MM.1S (cell line): ENCODE results near the gene TNRC18.

Experiments used
- DNase-seq: peaks from one replicate; pipeline ENCODE4 v3.0.0-alpha.2; 2015
- H2AFZ ChIP-seq: fragments of 300-600 bp; sonication (generic); 2 replicates; pipeline ENCODE4 v1.6.0; 2016; ENCODE audit warnings: antibody characterized with exemption, low read length
- H3F3A ChIP-seq: fragments of 300-600 bp; sonication (generic); 2 replicates; pipeline ENCODE4 v1.6.1; 2016; ENCODE audit warnings: mild to moderate bottlenecking, antibody characterized with exemption, low read length, moderate library complexity, mixed read lengths; ENCODE audit not compliant: insufficient read depth
- H3K27ac ChIP-seq: fragments of 300-600 bp; sonication (generic); 2 replicates; pipeline ENCODE4 v1.5.1; 2016; ENCODE audit warnings: mild to moderate bottlenecking, low read length
- H3K27me3 ChIP-seq: fragments of 300-600 bp; sonication (generic); replicated peaks from 2 replicates; pipeline ENCODE4 v1.6.0; 2016; ENCODE audit warnings: low read length; ENCODE audit not compliant: insufficient read depth
- H3K36me3 ChIP-seq: fragments of 300-600 bp; sonication (generic); replicated peaks from 2 replicates; pipeline ENCODE4 v1.6.1; 2016; ENCODE audit warnings: mild to moderate bottlenecking, low read length, mixed read lengths; ENCODE audit not compliant: insufficient read depth
- H3K4me1 ChIP-seq: fragments of 300-600 bp; sonication (generic); 2 replicates; pipeline ENCODE4 v1.6.1; 2016; ENCODE audit warnings: low read length, mixed read lengths
- H3K4me2 ChIP-seq: fragments of 300-600 bp; sonication (generic); 2 replicates; pipeline ENCODE4 v1.6.0; 2016; ENCODE audit warnings: low read depth, low read length
- H3K4me3 ChIP-seq: fragments of 300-600 bp; sonication (generic); 2 replicates; pipeline ENCODE4 v1.5.1; 2016; ENCODE audit warnings: low read length, mixed read lengths
- H3K79me2 ChIP-seq: fragments of 300-600 bp; sonication (generic); 2 replicates; pipeline ENCODE4 v1.6.1; 2016; ENCODE audit warnings: mixed run types, low read length, mixed read lengths
- H3K9ac ChIP-seq: fragments of 300-600 bp; sonication (generic); 2 replicates; pipeline ENCODE4 v1.6.1; 2016; ENCODE audit warnings: low read length, mixed read lengths
- H3K9me2 ChIP-seq: fragments of 300-600 bp; sonication (generic); replicated peaks from 2 replicates; pipeline ENCODE4 v1.6.1; 2016; ENCODE audit warnings: mild to moderate bottlenecking, low read length, mixed read lengths; ENCODE audit not compliant: insufficient read depth
- H3K9me3 ChIP-seq: fragments of 300-600 bp; sonication (generic); replicated peaks from 2 replicates; pipeline ENCODE4 v1.6.1; 2016; ENCODE audit warnings: mild to moderate bottlenecking, low read length, mixed read lengths; ENCODE audit not compliant: insufficient read depth
- H4K20me1 ChIP-seq: fragments of 300-600 bp; sonication (generic); 2 replicates; pipeline ENCODE4 v1.6.1; 2016; ENCODE audit warnings: mild to moderate bottlenecking, low read length, moderate library complexity, mixed read lengths; ENCODE audit not compliant: insufficient read depth
- CTCF ChIP-seq: fragments of 300-600 bp; sonication (generic); IDR thresholded peaks from 2 replicates; pipeline ENCODE4 v1.5.1; 2016; ENCODE audit warnings: antibody characterized with exemption, low read length, mixed read lengths
- EZH2 ChIP-seq: fragments of 300-600 bp; sonication (generic); optimal IDR thresholded peaks from 2 replicates; pipeline ENCODE3; 2017; ENCODE audit warnings: low read depth, mild to moderate bottlenecking, antibody characterized with exemption, low read length, mixed read lengths
- EZH2phosphoT487 ChIP-seq: fragments of 300-600 bp; sonication (generic); IDR thresholded peaks from 2 replicates; pipeline ENCODE4 v1.6.1; 2018; ENCODE audit warnings: antibody characterized with exemption, low read length

The TNRC18 gene

GRCh38 chr7:5397736-5398135, 25.9 kb downstream of the TNRC18 start:
- Histone ChIP-seq H3K27ac (peak overlapping the region; percentile 80; the same call in 1 of the 2 replicates), H3K36me3 (no peaks in the 10 kb centered on the region), H3K4me3 (no peak overlapping the region), H3K79me2 (peaks cover 39% of the 10 kb centered on the region), H3K27me3 (no peaks in the 10 kb centered on the region), H3F3A (peaks cover 17% of the 10 kb centered on the region), H3K9me3 (no peaks in the 10 kb centered on the region), H3K9ac (peak overlapping the region; percentile 96; the same call in 1 of the 2 replicates), H2AFZ (peak overlapping the region; percentile 42), H4K20me1 (no peaks in the 10 kb centered on the region), H3K4me1 (peaks cover 11% of the 10 kb centered on the region), H3K9me2 (no peaks in the 10 kb centered on the region), H3K4me2 (peak overlapping the region; percentile 89; the same call in 1 of the 2 replicates)
- no peak for TF ChIP-seq CTCF
- TF ChIP-seq EZH2phosphoT487 = no peak
- no peak for TF ChIP-seq EZH2
- no peak for DNase-seq

GRCh38 chr7:5396999-5397663, 26.5 kb downstream of the TNRC18 start:
- no peaks in the 10 kb centered on the region for H4K20me1 ChIP-seq
- peak overlapping the region; percentile 87 for H3K4me3 ChIP-seq
- no peaks in the 10 kb centered on the region for H3K36me3 ChIP-seq
- H3F3A ChIP-seq = peaks cover 17% of the 10 kb centered on the region
- H3K4me1 ChIP-seq = peaks cover 11% of the 10 kb centered on the region
- H3K79me2 ChIP-seq = peaks cover 39% of the 10 kb centered on the region
- TF ChIP-seq CTCF (no peak), EZH2phosphoT487 (no peak), EZH2 (no peak)
- H3K9me2 ChIP-seq = no peaks in the 10 kb centered on the region
- H2AFZ ChIP-seq = peak overlapping the region; percentile 42
- no peaks in the 10 kb centered on the region for H3K9me3 ChIP-seq
- H3K9ac ChIP-seq = peak overlapping the region; percentile 96
- no peaks in the 10 kb centered on the region for H3K27me3 ChIP-seq
- H3K4me2 ChIP-seq = peak overlapping the region; percentile 89
- peak; percentile 96 for DNase-seq
- peak overlapping the region; percentile 80 for H3K27ac ChIP-seq

- peak overlapping the region; percentile 89 for H3K4me2 ChIP-seq
- H2AFZ ChIP-seq = peak overlapping the region; percentile 42
- TF ChIP-seq CTCF = peak; percentile 59
- TF ChIP-seq EZH2 = no peak
- no peak for TF ChIP-seq EZH2phosphoT487
- peak overlapping the region; percentile 96 for H3K9ac ChIP-seq
- peaks cover 39% of the 10 kb centered on the region for H3K79me2 ChIP-seq
- peak overlapping the region; percentile 87 for H3K4me3 ChIP-seq
- peak overlapping the region; percentile 80 for H3K27ac ChIP-seq
- H3K4me1 ChIP-seq = peaks cover 9% of the 10 kb centered on the region
- H3K36me3 ChIP-seq = no peaks in the 10 kb centered on the region
- H3K9me3 ChIP-seq = no peaks in the 10 kb centered on the region
- peak; percentile 66 for DNase-seq
- no peaks in the 10 kb centered on the region for H3K9me2 ChIP-seq
- H3F3A ChIP-seq = peaks cover 15% of the 10 kb centered on the region
- H3K27me3 ChIP-seq = no peaks in the 10 kb centered on the region
- no peaks in the 10 kb centered on the region for H4K20me1 ChIP-seq
Observed at GRCh38 chr7:5396542-5396941, 27.1 kb downstream of the TNRC18 start.
